SK-N-SH (cell line): Measurements from ENCODE around the gene MBD4.

ENCODE experiments used
- FOSL2 ChIP-seq: IDR thresholded peaks from 2 replicates; pipeline ENCODE4 v1.4.0; 2012; ENCODE audit warnings: low read depth, mild to moderate bottlenecking, moderate library complexity, borderline replicate concordance
- TCF12 ChIP-seq: IDR thresholded peaks from 2 replicates; pipeline ENCODE4 v1.4.0; 2012
- YY1 ChIP-seq: IDR thresholded peaks from 2 replicates; pipeline ENCODE4 v1.4.0; 2012; ENCODE audit warnings: low read depth, mild to moderate bottlenecking
- TF ChIP-seq, protein P1 (sequence below): fragments of 200-600 bp; sonication (generic); IDR thresholded peaks from 2 replicates; pipeline ENCODE4 v1.6.1; 2017; ENCODE audit warnings: antibody characterized with exemption, mild to moderate bottlenecking, moderate library complexity
- TF ChIP-seq, protein P2 (sequence below): IDR thresholded peaks from 2 replicates; pipeline ENCODE4 v1.6.1; 2012; ENCODE audit warnings: mild to moderate bottlenecking, low read depth, low read length, moderate library complexity
- TF ChIP-seq, protein P3 (sequence below): fragments of 150-350 bp; IDR thresholded peaks from 2 replicates; pipeline ENCODE4 v1.6.1; 2017; ENCODE audit warnings: antibody characterized with exemption, low read length, low read depth, borderline replicate concordance

DNA sequence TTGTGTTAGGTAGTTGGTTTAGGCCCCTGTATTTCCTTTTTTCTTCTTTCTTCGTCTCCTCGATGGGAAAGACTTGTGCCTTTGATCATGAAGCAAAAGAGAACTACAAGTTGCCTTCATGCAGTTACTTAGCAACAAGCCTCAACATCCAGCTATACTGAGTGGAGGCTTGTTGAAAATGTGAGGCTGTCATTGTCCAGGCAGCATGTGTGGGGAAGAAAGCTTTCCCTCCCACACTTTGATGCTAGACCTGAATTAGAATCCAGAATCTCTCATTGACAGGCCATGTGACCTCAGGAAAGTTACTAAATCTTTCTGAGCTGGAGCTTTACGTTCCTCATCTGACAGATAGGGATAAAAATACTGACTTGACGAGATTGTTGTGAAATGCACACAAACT lies 24.0 kb upstream of the MBD4 start:
- TF ChIP-seq, protein P1, sequence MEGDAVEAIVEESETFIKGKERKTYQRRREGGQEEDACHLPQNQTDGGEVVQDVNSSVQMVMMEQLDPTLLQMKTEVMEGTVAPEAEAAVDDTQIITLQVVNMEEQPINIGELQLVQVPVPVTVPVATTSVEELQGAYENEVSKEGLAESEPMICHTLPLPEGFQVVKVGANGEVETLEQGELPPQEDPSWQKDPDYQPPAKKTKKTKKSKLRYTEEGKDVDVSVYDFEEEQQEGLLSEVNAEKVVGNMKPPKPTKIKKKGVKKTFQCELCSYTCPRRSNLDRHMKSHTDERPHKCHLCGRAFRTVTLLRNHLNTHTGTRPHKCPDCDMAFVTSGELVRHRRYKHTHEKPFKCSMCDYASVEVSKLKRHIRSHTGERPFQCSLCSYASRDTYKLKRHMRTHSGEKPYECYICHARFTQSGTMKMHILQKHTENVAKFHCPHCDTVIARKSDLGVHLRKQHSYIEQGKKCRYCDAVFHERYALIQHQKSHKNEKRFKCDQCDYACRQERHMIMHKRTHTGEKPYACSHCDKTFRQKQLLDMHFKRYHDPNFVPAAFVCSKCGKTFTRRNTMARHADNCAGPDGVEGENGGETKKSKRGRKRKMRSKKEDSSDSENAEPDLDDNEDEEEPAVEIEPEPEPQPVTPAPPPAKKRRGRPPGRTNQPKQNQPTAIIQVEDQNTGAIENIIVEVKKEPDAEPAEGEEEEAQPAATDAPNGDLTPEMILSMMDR = no peak
- TF ChIP-seq YY1 = no peak
- no peak for TF ChIP-seq TCF12
- TF ChIP-seq, protein P2, sequence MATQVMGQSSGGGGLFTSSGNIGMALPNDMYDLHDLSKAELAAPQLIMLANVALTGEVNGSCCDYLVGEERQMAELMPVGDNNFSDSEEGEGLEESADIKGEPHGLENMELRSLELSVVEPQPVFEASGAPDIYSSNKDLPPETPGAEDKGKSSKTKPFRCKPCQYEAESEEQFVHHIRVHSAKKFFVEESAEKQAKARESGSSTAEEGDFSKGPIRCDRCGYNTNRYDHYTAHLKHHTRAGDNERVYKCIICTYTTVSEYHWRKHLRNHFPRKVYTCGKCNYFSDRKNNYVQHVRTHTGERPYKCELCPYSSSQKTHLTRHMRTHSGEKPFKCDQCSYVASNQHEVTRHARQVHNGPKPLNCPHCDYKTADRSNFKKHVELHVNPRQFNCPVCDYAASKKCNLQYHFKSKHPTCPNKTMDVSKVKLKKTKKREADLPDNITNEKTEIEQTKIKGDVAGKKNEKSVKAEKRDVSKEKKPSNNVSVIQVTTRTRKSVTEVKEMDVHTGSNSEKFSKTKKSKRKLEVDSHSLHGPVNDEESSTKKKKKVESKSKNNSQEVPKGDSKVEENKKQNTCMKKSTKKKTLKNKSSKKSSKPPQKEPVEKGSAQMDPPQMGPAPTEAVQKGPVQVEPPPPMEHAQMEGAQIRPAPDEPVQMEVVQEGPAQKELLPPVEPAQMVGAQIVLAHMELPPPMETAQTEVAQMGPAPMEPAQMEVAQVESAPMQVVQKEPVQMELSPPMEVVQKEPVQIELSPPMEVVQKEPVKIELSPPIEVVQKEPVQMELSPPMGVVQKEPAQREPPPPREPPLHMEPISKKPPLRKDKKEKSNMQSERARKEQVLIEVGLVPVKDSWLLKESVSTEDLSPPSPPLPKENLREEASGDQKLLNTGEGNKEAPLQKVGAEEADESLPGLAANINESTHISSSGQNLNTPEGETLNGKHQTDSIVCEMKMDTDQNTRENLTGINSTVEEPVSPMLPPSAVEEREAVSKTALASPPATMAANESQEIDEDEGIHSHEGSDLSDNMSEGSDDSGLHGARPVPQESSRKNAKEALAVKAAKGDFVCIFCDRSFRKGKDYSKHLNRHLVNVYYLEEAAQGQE = no peak
- TF ChIP-seq, protein P3, sequence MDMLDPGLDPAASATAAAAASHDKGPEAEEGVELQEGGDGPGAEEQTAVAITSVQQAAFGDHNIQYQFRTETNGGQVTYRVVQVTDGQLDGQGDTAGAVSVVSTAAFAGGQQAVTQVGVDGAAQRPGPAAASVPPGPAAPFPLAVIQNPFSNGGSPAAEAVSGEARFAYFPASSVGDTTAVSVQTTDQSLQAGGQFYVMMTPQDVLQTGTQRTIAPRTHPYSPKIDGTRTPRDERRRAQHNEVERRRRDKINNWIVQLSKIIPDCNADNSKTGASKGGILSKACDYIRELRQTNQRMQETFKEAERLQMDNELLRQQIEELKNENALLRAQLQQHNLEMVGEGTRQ = no peak
- TF ChIP-seq FOSL2 = no peak
